IPS DF 6.9 (cell line): ENCODE measurements around the gene FGGY.

Experiments
- DNase-seq: peaks from one replicate; pipeline ENCODE4 v3.0.0-alpha.2; 2013; ENCODE audit warnings: low read depth, low spot score
- H3K27ac ChIP-seq: one replicate; pipeline ENCODE4 v1.5.1; 2013; ENCODE audit warnings: low read length, control low read depth
- H3K27me3 ChIP-seq: 2 replicates; pipeline ENCODE4 v1.6.1; 2013; ENCODE audit warnings: mild to moderate bottlenecking, low read length; ENCODE audit not compliant: control insufficient read depth, insufficient read depth
- H3K36me3 ChIP-seq: 2 replicates; pipeline ENCODE4 v1.6.1; 2013; ENCODE audit warnings: low read length; ENCODE audit not compliant: control insufficient read depth, insufficient read depth
- H3K4me1 ChIP-seq: 2 replicates; pipeline ENCODE4 v1.6.1; 2013; ENCODE audit warnings: low read length; ENCODE audit not compliant: control insufficient read depth, insufficient read depth
- H3K4me3 ChIP-seq: 2 replicates; pipeline ENCODE4 v1.5.1; 2013; ENCODE audit warnings: mild to moderate bottlenecking, low read length
- H3K9me3 ChIP-seq: 2 replicates; pipeline ENCODE4 v1.6.1; 2013; ENCODE audit warnings: low read length, inconsistent platforms; ENCODE audit not compliant: control insufficient read depth, insufficient read depth
- WGBS: extraction: QIAGEN DNeasy Blood & Tissue Kit; methylation state at CpG from one replicate; pipeline ENCODE4 v1.1.7; 2013; ENCODE audit warnings: mixed read lengths, missing lambda C conversion rate; ENCODE audit not compliant: insufficient read length, insufficient coverage; 5-methylcytosine and 5-hydroxymethylcytosine counted together

FGGY gene

DNA sequence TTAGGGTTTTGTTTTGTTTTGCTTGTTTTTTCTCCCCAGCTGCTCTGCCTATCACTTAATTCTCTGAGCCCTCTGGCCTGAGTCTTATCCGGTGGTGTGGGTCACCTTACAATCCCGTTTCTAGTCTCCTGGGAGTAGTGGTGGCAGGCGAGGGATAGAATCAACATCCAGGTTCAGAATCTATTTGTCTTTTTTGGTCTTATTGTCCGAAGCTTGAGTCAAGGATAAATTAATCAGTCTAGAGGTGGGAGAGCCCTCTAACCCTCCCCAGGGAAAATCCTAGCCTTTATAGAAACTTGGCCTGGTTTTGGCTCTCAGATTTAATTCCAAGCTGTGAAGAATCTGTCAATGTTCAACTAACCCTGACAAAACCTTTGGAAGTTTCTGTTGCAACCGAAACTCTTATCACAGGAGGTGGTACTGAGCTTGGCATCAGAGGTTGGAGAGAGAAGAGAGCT lies 246.3 kb downstream of the FGGY start:
- no peaks in the 10 kb centered on the region for H3K4me1 ChIP-seq
- WGBS = no CpG with 5 or more reads among the region's 5 CpGs
- no peak for DNase-seq

DNA sequence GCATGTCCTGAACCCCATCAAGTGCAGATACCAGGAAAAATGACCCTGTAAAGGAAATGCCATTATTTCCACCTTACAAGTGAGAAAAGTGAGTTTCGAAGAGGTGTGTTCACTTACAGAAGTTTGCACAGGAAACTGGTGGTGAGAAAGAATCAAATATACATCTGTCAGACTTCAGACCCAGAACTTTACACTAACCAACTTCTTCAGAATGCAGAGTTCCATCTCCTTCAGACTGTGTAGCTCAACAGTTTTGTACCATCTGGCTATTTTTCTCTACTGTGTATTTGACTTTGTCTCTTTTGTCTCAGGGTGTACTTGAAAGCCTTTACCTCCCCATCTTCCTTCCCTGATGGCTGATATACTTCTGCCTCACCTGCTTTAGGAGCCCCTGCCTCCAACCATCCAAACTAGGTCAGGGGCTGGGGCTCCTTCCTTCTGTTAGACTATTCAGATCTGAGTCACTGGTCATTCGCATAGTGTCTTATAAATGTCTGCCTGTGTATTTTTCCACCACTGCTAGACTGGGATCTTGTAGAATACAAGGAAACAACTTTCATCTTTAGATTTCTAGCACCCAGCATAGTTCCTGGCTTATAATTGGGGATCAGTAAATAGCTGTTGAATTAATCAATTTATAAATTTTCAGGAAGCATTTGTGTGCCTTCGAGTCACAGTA lies 247.9 kb downstream of the FGGY start:
- DNase-seq = no peak

More for the DNA sequence above, 246.3 kb downstream of the FGGY start:
- no peaks in the 10 kb centered on the region for H3K36me3 ChIP-seq
- no peaks in the 10 kb centered on the region for H3K27me3 ChIP-seq
- H3K4me3 ChIP-seq = no peak overlapping the region
- no peak overlapping the region for H3K27ac ChIP-seq
- H3K9me3 ChIP-seq = no peaks in the 10 kb centered on the region

DNA sequence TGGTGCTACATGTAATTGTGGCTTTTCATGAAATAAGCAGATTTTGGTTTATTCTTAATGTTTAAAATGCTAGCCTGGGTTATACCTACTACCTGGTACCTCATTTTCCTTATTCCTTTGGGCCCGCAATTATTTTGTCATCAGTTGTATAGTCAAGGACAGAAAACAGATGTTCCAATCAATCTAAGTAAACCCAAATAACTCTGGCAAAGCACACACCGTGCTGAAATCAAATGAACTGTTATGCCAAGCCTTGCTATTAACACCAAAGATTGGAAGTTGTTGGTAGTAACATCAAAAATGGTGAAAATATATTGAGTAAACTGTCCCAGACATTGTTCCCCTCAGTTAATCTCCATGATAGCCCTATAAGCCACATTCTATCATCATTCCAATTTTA lies 248.9 kb downstream of the FGGY start:
- H3K9me3 ChIP-seq = no peaks in the 10 kb centered on the region
- DNase-seq = no peak
- H3K4me1 ChIP-seq = no peaks in the 10 kb centered on the region
- H3K27ac ChIP-seq = no peak overlapping the region
- no peaks in the 10 kb centered on the region for H3K36me3 ChIP-seq
- H3K4me3 ChIP-seq = no peak overlapping the region
- no CpG with 5 or more reads among the region's 2 CpGs for WGBS
- H3K27me3 ChIP-seq = no peaks in the 10 kb centered on the region

More for the DNA sequence above, 247.9 kb downstream of the FGGY start:
- Histone ChIP-seq H3K4me1 (no peaks in the 10 kb centered on the region), H3K36me3 (no peaks in the 10 kb centered on the region), H3K4me3 (no peak overlapping the region), H3K27ac (no peak overlapping the region), H3K9me3 (no peaks in the 10 kb centered on the region), H3K27me3 (no peaks in the 10 kb centered on the region)
- WGBS = no CpG with 5 or more reads among the region's 3 CpGs

DNA sequence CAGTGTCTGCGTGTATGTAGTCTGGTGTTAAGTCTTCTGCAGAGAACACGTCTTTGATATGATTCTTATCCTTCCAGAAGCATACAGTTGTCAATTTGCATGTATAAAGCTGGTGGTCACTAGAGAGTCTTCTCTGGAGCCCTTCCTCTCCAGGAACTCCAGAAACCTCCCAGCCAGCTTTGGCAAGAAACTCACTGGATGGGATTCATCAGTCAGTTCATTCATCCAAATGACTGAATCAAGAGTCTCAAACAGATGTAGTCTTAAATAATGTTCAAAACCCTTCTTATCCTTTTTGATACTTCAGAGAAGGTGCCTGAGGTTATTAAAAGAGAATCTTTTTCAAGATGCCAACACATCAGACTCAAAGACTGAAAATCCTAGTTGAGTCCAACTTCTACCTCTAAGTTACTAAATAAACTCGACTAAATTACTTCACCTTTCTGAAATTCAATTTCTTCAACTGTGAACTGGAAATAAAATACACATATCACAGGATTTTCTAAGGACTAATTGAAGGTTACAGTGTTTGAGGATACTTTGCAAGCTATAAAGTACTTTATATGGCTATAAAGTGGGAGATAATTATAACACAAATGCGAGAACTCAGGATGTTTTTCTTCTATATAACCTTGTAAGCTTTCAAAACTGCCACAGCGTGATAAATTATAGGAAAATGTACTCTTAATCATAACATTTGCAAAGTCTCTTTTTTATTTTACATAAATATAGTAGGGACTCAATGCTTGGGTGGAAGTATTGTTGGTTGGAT lies 252.4 kb downstream of the FGGY start:
- no peaks in the 10 kb centered on the region for H3K9me3 ChIP-seq
- H3K4me1 ChIP-seq = no peaks in the 10 kb centered on the region; the same call in 1 of the 2 replicates
- H3K36me3 ChIP-seq = no peaks in the 10 kb centered on the region
- no peaks in the 10 kb centered on the region for H3K27me3 ChIP-seq
- no peak overlapping the region for H3K4me3 ChIP-seq
- 100% methylated on average over 1 of the region's 5 CpGs for WGBS
- no peak for DNase-seq
- H3K27ac ChIP-seq = no peak overlapping the region

DNA sequence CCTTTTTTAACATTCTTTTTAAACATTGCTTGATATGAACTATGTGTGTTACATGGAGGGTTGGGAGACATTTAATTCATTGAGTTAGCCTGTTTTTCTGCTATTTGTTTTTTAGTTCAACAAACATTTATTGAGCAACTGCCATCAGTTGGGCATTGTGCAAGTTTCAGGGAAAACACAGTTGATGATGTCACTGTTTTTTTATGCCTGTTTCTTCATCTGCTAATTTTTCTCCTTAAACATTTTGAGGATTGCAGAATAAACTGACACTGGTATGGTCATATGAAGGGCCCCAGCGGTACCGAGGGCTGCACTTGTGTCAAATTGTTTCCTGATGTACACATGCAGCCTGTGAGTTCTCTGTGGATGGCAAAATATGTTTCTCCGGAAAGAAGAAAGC lies 253.0 kb downstream of the FGGY start:
- no peaks in the 10 kb centered on the region; the same call in 1 of the 2 replicates for H3K4me1 ChIP-seq
- DNase-seq = no peak
- WGBS = no CpG with 5 or more reads among the region's 3 CpGs
- no peak overlapping the region for H3K27ac ChIP-seq
- H3K4me3 ChIP-seq = no peak overlapping the region
- H3K27me3 ChIP-seq = no peaks in the 10 kb centered on the region
- no peaks in the 10 kb centered on the region for H3K36me3 ChIP-seq
- no peaks in the 10 kb centered on the region for H3K9me3 ChIP-seq

DNA sequence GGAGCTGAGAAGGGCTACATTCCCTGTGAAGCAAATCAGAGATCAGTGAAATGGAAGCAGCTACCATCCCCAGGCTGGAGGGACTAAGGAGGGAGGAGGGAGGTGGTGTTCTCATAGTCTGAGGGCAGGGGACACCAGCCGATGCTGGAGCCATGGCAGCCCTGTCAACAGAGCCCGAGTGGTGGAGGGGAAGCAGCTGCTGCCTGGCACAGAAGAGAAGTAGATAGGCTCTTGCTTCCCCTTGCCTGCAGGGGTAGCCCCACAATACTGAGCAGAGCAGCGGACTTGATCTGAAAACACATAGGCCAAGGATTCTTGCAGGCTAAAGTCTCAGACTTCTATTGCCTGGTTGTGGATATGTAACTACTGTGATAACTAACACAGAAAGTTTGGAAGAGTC lies 255.1 kb downstream of the FGGY start:
- DNase-seq = no peak
- no CpG with 5 or more reads among the region's 3 CpGs for WGBS
- H3K4me1 ChIP-seq = no peaks in the 10 kb centered on the region; the same call in 1 of the 2 replicates
- H3K27me3 ChIP-seq = no peaks in the 10 kb centered on the region
- no peak overlapping the region for H3K4me3 ChIP-seq
- H3K36me3 ChIP-seq = no peaks in the 10 kb centered on the region
- no peak overlapping the region for H3K27ac ChIP-seq
- no peaks in the 10 kb centered on the region for H3K9me3 ChIP-seq

DNA sequence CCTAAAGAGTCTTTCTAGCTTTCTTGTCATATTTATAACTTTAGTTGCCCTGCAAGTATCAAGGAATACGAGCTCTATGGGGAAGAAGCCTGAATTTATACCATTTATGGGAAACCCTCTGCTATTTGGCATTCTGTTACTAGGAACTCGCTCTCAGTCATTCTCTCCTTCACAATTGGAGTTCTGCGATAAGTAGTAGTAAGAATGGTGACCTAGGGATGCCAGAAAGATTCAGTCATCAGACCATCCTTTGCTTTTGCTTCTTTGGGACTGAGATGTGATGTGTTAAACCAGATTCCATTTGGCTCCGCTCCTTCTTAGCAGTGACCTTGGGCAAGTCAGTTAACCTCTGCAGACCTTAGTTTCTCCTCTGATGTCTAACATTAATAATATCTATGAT lies 256.5 kb downstream of the FGGY start:
- no peaks in the 10 kb centered on the region for H3K9me3 ChIP-seq
- no peak overlapping the region for H3K27ac ChIP-seq
- H3K36me3 ChIP-seq = no peaks in the 10 kb centered on the region
- no peaks in the 10 kb centered on the region; the same call in 1 of the 2 replicates for H3K4me1 ChIP-seq
- H3K4me3 ChIP-seq = no peak overlapping the region
- no CpG with 5 or more reads among the region's 4 CpGs for WGBS
- DNase-seq = no peak
- H3K27me3 ChIP-seq = no peaks in the 10 kb centered on the region

DNA sequence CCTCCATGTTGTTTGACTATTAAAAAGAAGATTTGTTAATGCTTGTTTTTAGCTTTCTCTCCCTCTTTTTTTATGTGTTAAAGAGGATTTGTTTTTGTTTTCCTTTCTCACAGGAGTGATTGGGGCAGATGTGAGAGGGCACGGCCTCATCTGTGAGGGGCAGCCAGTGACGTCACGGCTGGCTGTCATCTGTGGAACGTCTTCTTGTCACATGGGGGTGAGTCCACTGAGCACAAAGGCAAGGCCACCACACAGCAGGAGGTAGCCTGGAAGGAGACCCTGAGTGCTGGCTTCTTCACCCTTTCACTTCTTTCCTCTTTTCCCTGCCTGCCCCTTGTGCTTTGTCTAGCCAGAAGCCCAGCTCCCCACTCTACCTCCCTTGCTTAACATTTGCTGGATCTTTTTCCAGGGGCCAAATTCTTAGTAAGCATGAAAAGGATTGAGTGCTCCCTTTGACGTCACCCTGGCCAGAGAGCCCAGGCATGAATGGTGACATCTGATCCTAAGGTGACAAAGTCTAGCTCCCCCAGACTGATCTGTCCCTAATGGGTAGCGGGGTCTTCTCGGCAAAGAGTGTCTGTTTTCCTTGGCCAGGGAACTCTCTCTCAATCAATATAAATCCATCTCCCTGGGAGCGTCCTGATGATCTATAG lies 257.2 kb downstream of the FGGY start:
- DNase-seq = no peak
- no CpG with 5 or more reads among the region's 8 CpGs for WGBS
- Histone ChIP-seq H3K4me1 (no peaks in the 10 kb centered on the region; the same call in 1 of the 2 replicates), H3K4me3 (no peak overlapping the region), H3K36me3 (no peaks in the 10 kb centered on the region), H3K27ac (no peak overlapping the region), H3K27me3 (no peaks in the 10 kb centered on the region), H3K9me3 (no peaks in the 10 kb centered on the region)

DNA sequence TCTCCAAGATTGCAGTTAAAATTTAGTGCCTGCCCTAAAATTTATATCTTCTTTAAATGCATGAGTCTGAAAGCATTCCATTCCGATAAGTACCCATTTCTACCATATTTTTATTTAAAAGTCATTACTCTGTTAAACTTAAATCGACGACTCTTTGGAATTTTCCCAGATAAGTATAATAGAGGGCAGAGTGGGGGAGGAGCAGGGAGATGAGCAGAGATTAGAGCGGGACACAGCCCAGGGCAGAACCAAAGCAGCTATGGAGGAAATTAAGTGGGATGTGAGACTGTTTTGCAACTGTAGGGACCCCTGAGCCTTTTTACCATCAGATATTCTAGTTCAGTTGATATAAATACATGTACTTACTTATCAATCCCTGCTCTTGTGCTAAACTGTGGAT lies 257.9 kb downstream of the FGGY start:
- DNase-seq = no peak
- WGBS = 100% methylated on average over 3 of the region's 4 CpGs
- Histone ChIP-seq H3K27ac (no peak overlapping the region), H3K4me3 (no peak overlapping the region), H3K27me3 (no peaks in the 10 kb centered on the region), H3K4me1 (no peaks in the 10 kb centered on the region; the same call in 1 of the 2 replicates), H3K36me3 (no peaks in the 10 kb centered on the region), H3K9me3 (no peaks in the 10 kb centered on the region)

DNA sequence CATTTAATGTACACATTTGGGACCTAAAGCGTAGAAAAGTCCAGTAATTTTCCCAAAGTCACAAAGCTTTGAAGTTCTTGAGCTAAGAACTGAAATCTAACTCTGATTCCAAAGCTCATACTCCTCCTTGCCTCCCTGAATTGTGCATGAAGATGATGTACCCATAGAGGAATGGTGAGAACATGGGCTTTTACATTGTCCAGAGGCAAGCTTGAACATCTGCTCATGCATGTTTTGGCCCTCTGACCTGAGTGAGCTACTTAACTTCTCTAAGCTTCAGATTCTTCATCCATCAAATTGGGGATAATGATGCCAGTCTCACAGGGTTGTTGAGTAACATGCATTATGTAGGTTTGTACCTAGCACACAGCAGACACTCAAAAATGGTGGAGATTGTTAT lies 259.5 kb downstream of the FGGY start:
- H3K27ac ChIP-seq = no peak overlapping the region
- no peaks in the 10 kb centered on the region for H3K9me3 ChIP-seq
- no peaks in the 10 kb centered on the region for H3K27me3 ChIP-seq
- WGBS = no CpG with 5 or more reads among the region's 1 CpG
- no peaks in the 10 kb centered on the region; the same call in 1 of the 2 replicates for H3K4me1 ChIP-seq
- no peaks in the 10 kb centered on the region for H3K36me3 ChIP-seq
- no peak for DNase-seq
- H3K4me3 ChIP-seq = no peak overlapping the region
